CD4-positive, alpha-beta T cell treated with Interleukin-21 for 1 hour (primary cell): ENCODE measurements around the gene PTPRT.
"Not testable (repeated sequence)": the region's sequence is repeated elsewhere in the genome, so short reads cannot be mapped to it uniquely, and the experiment has no call there.

Experiments used
- DNase-seq: peaks from one replicate; pipeline ENCODE4 v3.0.0-alpha.2; 2020

PTPRT gene

GRCh38 chr20:43186312-43186711 lies 3.4 kb downstream of the PTPRT start:
- DNase-seq = no peak

GRCh38 chr20:43185901-43186300 lies 3.8 kb downstream of the PTPRT start:
- DNase-seq = no peak

- DNase-seq = no peak
These were observed 6.1 kb downstream of the PTPRT start for GRCh38 chr20:43183536-43184070.

- no peak for DNase-seq
These were observed 11.6 kb downstream of the PTPRT start for GRCh38 chr20:43178080-43178479.

- no peak for DNase-seq
These were observed 13.0 kb downstream of the PTPRT start for GRCh38 chr20:43176726-43177125.

- DNase-seq = no peak
These were observed 17.8 kb downstream of the PTPRT start for GRCh38 chr20:43171930-43172329.

- no peak for DNase-seq
These were observed 18.9 kb downstream of the PTPRT start for GRCh38 chr20:43170771-43171170.

- no peak for DNase-seq
These were observed 22.1 kb downstream of the PTPRT start for GRCh38 chr20:43167615-43168014.

- DNase-seq = no peak
These were observed 22.7 kb downstream of the PTPRT start for GRCh38 chr20:43167021-43167420.

GRCh38 chr20:43165611-43166010 lies 24.1 kb downstream of the PTPRT start:
- DNase-seq = no peak

- DNase-seq = not testable (repeated sequence)
These were observed 25.0 kb downstream of the PTPRT start for GRCh38 chr20:43164736-43165135.

- no peak for DNase-seq
These were observed 28.0 kb downstream of the PTPRT start for GRCh38 chr20:43161716-43162115.

GRCh38 chr20:43160941-43161340 lies 28.8 kb downstream of the PTPRT start:
- DNase-seq = no peak

GRCh38 chr20:43159994-43160393 lies 29.7 kb downstream of the PTPRT start:
- DNase-seq = no peak

- no peak for DNase-seq
These were observed 34.2 kb downstream of the PTPRT start for GRCh38 chr20:43155366-43156100.

- DNase-seq = no peak
These were observed 37.8 kb downstream of the PTPRT start for GRCh38 chr20:43151901-43152300.

GRCh38 chr20:43151256-43151655 lies 38.5 kb downstream of the PTPRT start:
- DNase-seq = no peak

GRCh38 chr20:43140726-43141125 lies 49.0 kb downstream of the PTPRT start:
- DNase-seq = no peak

GRCh38 chr20:43138061-43138770 lies 51.5 kb downstream of the PTPRT start:
- no peak for DNase-seq

GRCh38 chr20:43137160-43137559 lies 52.5 kb downstream of the PTPRT start:
- no peak for DNase-seq

- DNase-seq = no peak
These were observed 65.5 kb downstream of the PTPRT start for GRCh38 chr20:43124241-43124640.

GRCh38 chr20:43123180-43123579 lies 66.5 kb downstream of the PTPRT start:
- no peak for DNase-seq

GRCh38 chr20:43119720-43120119 lies 70.0 kb downstream of the PTPRT start:
- DNase-seq = no peak

- no peak for DNase-seq
These were observed 87.3 kb downstream of the PTPRT start for GRCh38 chr20:43102394-43102793.

- no peak for DNase-seq
These were observed 92.8 kb downstream of the PTPRT start for GRCh38 chr20:43096931-43097260.
